Smooth muscle cell (in vitro differentiated cells): Measurements from ENCODE around the gene ITGA5. TPM values are rescaled to one million over a fixed set of nuclear protein-coding genes. Genes with fewer than 3 reads are reported as not detected.

ENCODE experiments used
- DNase-seq: peaks from one replicate; lab custom pipeline; 2025; ENCODE audit not compliant: unreplicated experiment; lab: John Stamatoyannopoulos, UW
- H2AFZ ChIP-seq: fragments of 200-600 bp; sonication (generic); 2 replicates; pipeline ENCODE4 v1.6.0; 2016; ENCODE audit warnings: antibody characterized with exemption, low read depth, mild to moderate bottlenecking
- H3F3A ChIP-seq: fragments of 200-600 bp; sonication (generic); 2 replicates; pipeline ENCODE4 v1.6.0; 2017; ENCODE audit warnings: antibody characterized with exemption, low read depth
- H3K27ac ChIP-seq: fragments of 200-600 bp; sonication (generic); 2 replicates; pipeline ENCODE4 v1.5.1; 2016; ENCODE audit warnings: low read depth, mild to moderate bottlenecking
- H3K27me3 ChIP-seq: fragments of 200-600 bp; sonication (generic); 2 replicates; pipeline ENCODE4 v1.6.1; 2016; ENCODE audit warnings: low read depth, mild to moderate bottlenecking
- H3K36me3 ChIP-seq: fragments of 200-600 bp; sonication (generic); 2 replicates; pipeline ENCODE4 v1.5.1; 2016; ENCODE audit warnings: low read depth
- H3K4me1 ChIP-seq: fragments of 200-600 bp; sonication (generic); 2 replicates; pipeline ENCODE4 v1.5.1; 2016; ENCODE audit warnings: low read depth
- H3K4me2 ChIP-seq: fragments of 200-600 bp; sonication (generic); 2 replicates; pipeline ENCODE4 v1.6.0; 2016; ENCODE audit warnings: mild to moderate bottlenecking
- H3K4me3 ChIP-seq: fragments of 200-600 bp; sonication (generic); 2 replicates; pipeline ENCODE4 v1.5.1; 2016; ENCODE audit warnings: mild to moderate bottlenecking
- H3K79me2 ChIP-seq: fragments of 200-600 bp; sonication (generic); 2 replicates; pipeline ENCODE4 v1.6.0; 2016; ENCODE audit warnings: low read depth, mild to moderate bottlenecking
- H3K9ac ChIP-seq: fragments of 200-600 bp; sonication (generic); 2 replicates; pipeline ENCODE4 v1.6.0; 2016; ENCODE audit warnings: low read depth
- H3K9me3 ChIP-seq: fragments of 200-600 bp; sonication (generic); replicated peaks from 2 replicates; pipeline ENCODE4 v1.5.1; 2016; ENCODE audit warnings: low read depth
- H4K20me1 ChIP-seq: fragments of 200-600 bp; sonication (generic); 2 replicates; pipeline ENCODE4 v1.6.0; 2016; ENCODE audit warnings: low read depth
- WGBS: methylation state at CpG from one replicate; pipeline ENCODE4 v1.1.7; 2016; ENCODE audit warnings: low lambda C conversion rate; 5-methylcytosine and 5-hydroxymethylcytosine counted together
- polyA plus RNA-seq: library from polyadenylated mRNA; unstranded; fragments of >200 nt; fragmentation: Nextera tagmentation; extraction: Ambion mirVana; gene quantifications from 2 replicates; pipeline ENCODE4 v1.2.1, GENCODE V29; 2016
- total RNA-seq: library from RNA; depleted of rRNA; stranded (reverse); fragments of >200 nt; gene quantifications from 2 replicates; pipeline ENCODE4 v1.2.3, GENCODE V29; 2014
- TF ChIP-seq, protein P1 (sequence below): fragments of 200-600 bp; sonication (generic); IDR thresholded peaks from 2 replicates; pipeline ENCODE4 v1.5.1; 2017; ENCODE audit warnings: borderline replicate concordance, mild to moderate bottlenecking, antibody characterized with exemption; ENCODE audit not compliant: insufficient read depth, poor library complexity, severe bottlenecking

ITGA5 gene
- total and polyA plus RNA-seq, 2 experiments from 2014 or later: 163 to 192 TPM

DNA sequence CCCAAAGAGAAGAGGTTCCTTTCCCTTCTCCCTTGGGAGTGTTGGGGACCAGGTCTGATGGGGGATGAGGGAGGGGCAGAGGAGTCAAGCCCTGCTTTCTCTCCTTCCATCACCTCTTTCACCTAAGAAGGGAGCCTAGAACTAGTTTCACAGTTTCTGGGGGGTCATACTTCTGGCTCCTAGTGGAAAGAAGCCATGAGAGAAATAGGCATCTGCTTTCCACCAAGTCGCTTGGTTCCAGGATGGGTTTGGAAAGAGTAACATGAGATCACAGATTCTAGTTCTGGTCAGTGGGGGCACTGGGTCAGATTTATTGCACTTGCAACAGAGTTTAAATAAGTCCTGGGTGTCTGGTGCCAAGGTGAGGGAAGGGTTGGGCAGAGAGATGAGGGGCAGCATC is 24.1 kb downstream of the ITGA5 start:
- no peaks in the 10 kb centered on the region for H3K79me2 ChIP-seq
- DNase-seq: no peak
- no peak overlapping the region for H3K4me3 ChIP-seq
- no peak overlapping the region for H3K9ac ChIP-seq
- peaks cover 11% of the 10 kb centered on the region for H3K36me3 ChIP-seq
- WGBS: 92% methylated on average over 1 of the region's 1 CpG
- H2AFZ ChIP-seq: no peak overlapping the region
- no peak overlapping the region for H3K4me2 ChIP-seq
- TF ChIP-seq, protein P1, sequence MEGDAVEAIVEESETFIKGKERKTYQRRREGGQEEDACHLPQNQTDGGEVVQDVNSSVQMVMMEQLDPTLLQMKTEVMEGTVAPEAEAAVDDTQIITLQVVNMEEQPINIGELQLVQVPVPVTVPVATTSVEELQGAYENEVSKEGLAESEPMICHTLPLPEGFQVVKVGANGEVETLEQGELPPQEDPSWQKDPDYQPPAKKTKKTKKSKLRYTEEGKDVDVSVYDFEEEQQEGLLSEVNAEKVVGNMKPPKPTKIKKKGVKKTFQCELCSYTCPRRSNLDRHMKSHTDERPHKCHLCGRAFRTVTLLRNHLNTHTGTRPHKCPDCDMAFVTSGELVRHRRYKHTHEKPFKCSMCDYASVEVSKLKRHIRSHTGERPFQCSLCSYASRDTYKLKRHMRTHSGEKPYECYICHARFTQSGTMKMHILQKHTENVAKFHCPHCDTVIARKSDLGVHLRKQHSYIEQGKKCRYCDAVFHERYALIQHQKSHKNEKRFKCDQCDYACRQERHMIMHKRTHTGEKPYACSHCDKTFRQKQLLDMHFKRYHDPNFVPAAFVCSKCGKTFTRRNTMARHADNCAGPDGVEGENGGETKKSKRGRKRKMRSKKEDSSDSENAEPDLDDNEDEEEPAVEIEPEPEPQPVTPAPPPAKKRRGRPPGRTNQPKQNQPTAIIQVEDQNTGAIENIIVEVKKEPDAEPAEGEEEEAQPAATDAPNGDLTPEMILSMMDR: no peak
- peaks cover 13% of the 10 kb centered on the region for H4K20me1 ChIP-seq
- peaks cover 6% of the 10 kb centered on the region for H3F3A ChIP-seq
- no peaks in the 10 kb centered on the region for H3K9me3 ChIP-seq
- H3K27ac ChIP-seq: no peak overlapping the region
- H3K4me1 ChIP-seq: peaks cover 15% of the 10 kb centered on the region
- no peaks in the 10 kb centered on the region for H3K27me3 ChIP-seq

DNA sequence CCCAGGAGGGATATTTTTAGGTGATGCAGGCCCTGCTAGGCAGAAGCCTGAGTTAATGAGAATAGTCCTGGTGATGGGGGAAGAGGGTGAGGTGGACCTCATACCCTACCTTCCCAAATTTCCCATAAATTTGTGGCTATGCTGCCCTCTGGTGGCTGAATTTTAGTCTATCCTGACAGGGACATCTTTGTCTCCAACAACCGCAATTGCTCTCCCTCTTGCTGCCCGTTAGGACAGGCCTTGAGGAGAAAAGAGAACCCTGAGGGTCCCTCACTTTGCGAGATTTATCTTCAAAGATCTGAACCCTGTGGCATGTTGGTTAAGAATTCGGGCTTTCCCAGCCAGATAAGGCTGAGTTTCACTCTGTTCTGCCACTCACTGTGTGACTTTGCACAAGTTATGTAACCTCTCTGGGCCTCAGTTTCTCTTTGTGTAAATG is 24.8 kb downstream of the ITGA5 start:
- H3K4me3 ChIP-seq: no peak overlapping the region
- H3K4me2 ChIP-seq: no peak overlapping the region
- peaks cover 11% of the 10 kb centered on the region for H3K36me3 ChIP-seq
- WGBS: 28% methylated on average over 4 of the region's 4 CpGs
- TF ChIP-seq, protein P1: peak; percentile 76
- no peaks in the 10 kb centered on the region for H3K9me3 ChIP-seq
- no peak overlapping the region for H3K9ac ChIP-seq
- no peak overlapping the region for H3K27ac ChIP-seq
- H2AFZ ChIP-seq: no peak overlapping the region
- H3K79me2 ChIP-seq: no peaks in the 10 kb centered on the region
- no peaks in the 10 kb centered on the region for H3K27me3 ChIP-seq
- peaks cover 21% of the 10 kb centered on the region for H3K4me1 ChIP-seq
- H3F3A ChIP-seq: peaks cover 3% of the 10 kb centered on the region
- no peak for DNase-seq
- H4K20me1 ChIP-seq: peaks cover 13% of the 10 kb centered on the region

DNA sequence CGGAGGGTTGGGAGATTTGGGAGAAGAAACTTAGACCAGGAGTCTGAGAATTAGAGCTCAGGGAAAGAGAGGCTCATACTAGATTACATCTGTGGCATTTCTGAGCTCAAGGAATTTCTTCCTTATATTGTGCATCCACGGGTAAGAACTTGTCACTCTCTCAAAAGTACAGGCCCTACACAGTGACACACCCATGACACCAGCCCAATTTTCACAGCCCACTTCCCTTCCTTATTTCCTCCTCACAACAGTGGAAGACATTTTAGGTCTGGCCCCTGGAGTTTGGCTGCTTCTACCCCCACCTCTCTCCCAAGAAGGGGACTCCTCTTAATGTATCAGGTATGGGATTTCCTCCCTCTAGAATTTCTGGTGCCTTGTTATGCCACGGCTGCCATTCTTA is 25.3 kb downstream of the ITGA5 start:
- peaks cover 11% of the 10 kb centered on the region for H3K36me3 ChIP-seq
- DNase-seq: no peak
- peaks cover 24% of the 10 kb centered on the region for H3K4me1 ChIP-seq
- WGBS: 84% methylated on average over 3 of the region's 3 CpGs
- H2AFZ ChIP-seq: no peak overlapping the region
- no peak overlapping the region for H3K4me3 ChIP-seq
- H4K20me1 ChIP-seq: peaks cover 9% of the 10 kb centered on the region
- no peak overlapping the region for H3K27ac ChIP-seq
- H3K4me2 ChIP-seq: no peak overlapping the region
- no peak overlapping the region for H3K9ac ChIP-seq
- TF ChIP-seq, protein P1: no peak
- peaks cover 3% of the 10 kb centered on the region for H3F3A ChIP-seq
- no peaks in the 10 kb centered on the region for H3K79me2 ChIP-seq
- H3K27me3 ChIP-seq: no peaks in the 10 kb centered on the region
- no peaks in the 10 kb centered on the region for H3K9me3 ChIP-seq

DNA sequence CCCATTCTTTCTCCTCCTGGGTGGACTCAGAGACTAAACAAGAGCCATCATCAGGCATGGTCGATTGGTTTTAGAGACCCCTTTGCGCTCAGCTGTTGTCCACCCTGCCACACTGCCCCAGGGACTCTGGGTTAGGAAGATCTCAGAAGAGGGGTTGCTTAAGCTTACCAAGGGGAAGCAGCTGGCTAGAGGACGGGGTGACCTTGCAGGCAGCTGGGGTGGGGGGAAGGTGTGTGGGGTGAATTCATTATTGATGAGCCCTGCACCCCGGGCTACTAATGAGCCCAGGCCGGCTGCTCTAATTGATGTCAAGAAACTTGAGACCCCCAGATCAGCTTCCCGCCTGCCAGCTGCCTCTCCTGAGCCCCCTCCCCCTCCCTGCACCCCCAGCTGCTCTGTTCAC is 25.9 kb downstream of the ITGA5 start:
- H3K79me2 ChIP-seq: no peaks in the 10 kb centered on the region
- TF ChIP-seq, protein P1: no peak
- no peak for DNase-seq
- 79% methylated on average over 6 of the region's 6 CpGs for WGBS
- H3K4me3 ChIP-seq: no peak overlapping the region
- H3K9ac ChIP-seq: no peak overlapping the region
- peaks cover 8% of the 10 kb centered on the region for H3F3A ChIP-seq
- no peaks in the 10 kb centered on the region for H3K27me3 ChIP-seq
- peaks cover 29% of the 10 kb centered on the region for H3K4me1 ChIP-seq
- no peak overlapping the region for H3K4me2 ChIP-seq
- H3K27ac ChIP-seq: no peak overlapping the region
- no peak overlapping the region for H2AFZ ChIP-seq
- H3K36me3 ChIP-seq: peaks cover 11% of the 10 kb centered on the region
- no peaks in the 10 kb centered on the region for H3K9me3 ChIP-seq
- peaks cover 5% of the 10 kb centered on the region for H4K20me1 ChIP-seq
